Measurements from ENCODE around the gene GSTT2. TPM values are rescaled to one million over a fixed set of nuclear protein-coding genes. Genes with fewer than 3 reads are reported as not detected.
"Not testable (repeated sequence)": the region's sequence is repeated elsewhere in the genome, so short reads cannot be mapped to it uniquely, and the experiment has no call there.

GSTT2 gene
- total and polyA plus RNA-seq, 5 donors from 2014 or later: not detected

DNA sequence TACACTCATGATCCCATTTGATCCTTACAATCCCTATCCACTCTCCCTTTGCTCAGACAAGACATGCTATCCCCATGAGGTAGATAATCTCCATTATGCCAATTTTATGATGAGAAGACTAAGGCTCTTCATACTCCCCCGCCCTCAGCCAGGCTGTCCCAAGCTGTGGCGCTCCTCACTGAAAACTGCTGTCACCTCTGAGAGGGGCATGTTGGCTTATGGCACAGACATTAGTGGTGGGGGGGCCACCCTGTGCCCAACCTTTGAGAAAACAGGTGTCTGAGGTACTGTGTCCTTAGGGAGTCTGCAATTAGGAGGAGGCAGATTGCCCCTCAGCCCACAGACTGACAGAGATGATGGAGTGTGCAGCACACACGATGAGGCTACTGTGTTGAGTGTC is 10.9 kb upstream of the GSTT2 start:
- peaks cover 6% of the 10 kb centered on the region for H3K4me1 ChIP-seq (ENCODE audit: control insufficient read depth, insufficient read depth, low read length, poor library complexity, severe bottlenecking)
- Mint-ChIP-seq H3K4me1 (peaks cover 6 to 30% (median 17%) of the 10 kb centered on the region in 4 donors), H3K36me3 (peaks cover 10% of the 10 kb centered on the region), H3K4me3 (peak overlapping the region; percentile 44 to 85 (median 72)), H3K27ac (no peak overlapping the region), H3K9me3 (peaks cover 0 to 2% (median 0%) of the 10 kb centered on the region in 7 donors), H3K27me3 (no peaks in the 10 kb centered on the region)
- DNase-seq (no peak), ATAC-seq (ENCODE audit: low read depth in 2 of 2) (no peak)
- H3K9me3 ChIP-seq (ENCODE audit: control insufficient read depth in 2 of 2, low read length in 2 of 2): no peaks in the 10 kb centered on the region
- peaks cover 21% of the 10 kb centered on the region for H3K36me3 ChIP-seq (ENCODE audit: control insufficient read depth, insufficient read depth, low read length)
- no peak overlapping the region for H3K4me3 ChIP-seq (ENCODE audit: low read depth, low read length)
- H3K27me3 ChIP-seq (ENCODE audit: control insufficient read depth, insufficient read depth, low read length): no peaks in the 10 kb centered on the region
- H3K27ac ChIP-seq (ENCODE audit: insufficient read depth, low read length, poor library complexity, severe bottlenecking): no peak overlapping the region

DNA sequence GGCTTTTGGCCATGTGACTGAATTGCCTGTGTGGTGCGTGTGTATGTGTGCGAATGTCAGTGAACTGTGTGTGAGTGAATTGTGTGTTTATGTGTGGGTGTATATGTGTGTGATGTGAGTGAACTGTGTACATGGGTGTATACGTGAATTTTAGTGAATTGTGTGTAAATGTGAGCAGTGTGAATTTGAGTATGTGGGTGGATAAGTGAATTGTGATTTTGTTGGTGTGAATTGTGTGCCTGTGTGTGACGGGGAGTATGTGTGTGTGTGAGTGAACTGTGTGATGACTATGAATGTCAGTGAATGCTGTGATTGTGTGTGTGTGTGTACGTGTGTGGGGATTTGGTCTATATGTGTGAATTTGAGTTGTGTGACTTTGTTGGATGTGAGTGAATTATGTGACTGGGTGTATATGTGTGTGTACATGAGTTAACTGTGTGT is 9.7 kb upstream of the GSTT2 start:
- H3K9me3 ChIP-seq (ENCODE audit: control insufficient read depth in 2 of 2, low read length in 2 of 2): no peaks in the 10 kb centered on the region
- Mint-ChIP-seq H3K36me3 (peaks cover 10% of the 10 kb centered on the region), H3K4me1 (peaks cover 6 to 30% (median 17%) of the 10 kb centered on the region in 4 donors), H3K4me3 (peak overlapping the region in 2 of 4 donors; percentile 47 to 66), H3K27me3 (no peaks in the 10 kb centered on the region), H3K9me3 (peaks cover 0 to 2% (median 0%) of the 10 kb centered on the region in 7 donors), H3K27ac (peak overlapping the region in 1 of 3 donors; percentile 5)
- H3K4me3 ChIP-seq (ENCODE audit: low read depth, low read length): no peak overlapping the region
- no peaks in the 10 kb centered on the region for H3K27me3 ChIP-seq (ENCODE audit: control insufficient read depth, insufficient read depth, low read length)
- ATAC-seq (ENCODE audit: low read depth in 2 of 2): no peak
- no peak overlapping the region for H3K27ac ChIP-seq (ENCODE audit: insufficient read depth, low read length, poor library complexity, severe bottlenecking)
- DNase-seq: no peak
- peaks cover 21% of the 10 kb centered on the region for H3K36me3 ChIP-seq (ENCODE audit: control insufficient read depth, insufficient read depth, low read length)
- H3K4me1 ChIP-seq (ENCODE audit: control insufficient read depth, insufficient read depth, low read length, poor library complexity, severe bottlenecking): peaks cover 6% of the 10 kb centered on the region

DNA sequence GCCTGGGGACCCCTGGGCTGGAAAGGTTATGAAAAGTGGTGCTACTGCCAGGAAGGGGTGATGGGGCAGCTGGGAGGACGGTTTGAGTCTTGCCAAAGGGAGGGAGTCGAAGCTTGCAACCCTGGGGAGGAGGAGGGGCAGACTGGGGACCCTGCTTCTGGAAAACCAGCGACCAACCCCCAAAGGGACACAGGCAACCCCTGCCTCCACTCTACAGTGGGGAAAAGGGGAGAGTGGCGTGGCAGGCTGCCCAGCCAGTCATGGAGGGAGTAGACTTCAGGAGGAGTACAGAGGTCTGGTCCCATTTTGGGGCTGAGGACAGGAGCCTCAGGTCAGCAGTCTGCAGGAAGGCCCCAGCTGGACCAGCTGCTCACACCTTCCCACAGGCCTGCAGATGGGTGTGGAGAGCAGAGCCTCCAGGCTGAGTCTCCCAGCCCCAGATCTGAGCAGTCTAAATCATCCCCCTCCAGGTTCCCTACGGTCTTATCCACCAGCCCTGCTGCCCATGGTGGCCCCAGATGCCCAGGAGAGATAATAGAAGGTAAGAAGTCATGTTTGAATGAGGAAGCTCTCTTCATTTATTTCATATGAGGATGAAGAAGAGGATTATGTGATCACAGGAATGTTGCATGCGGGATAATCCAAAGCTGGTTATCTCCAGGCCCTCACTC is 9.0 kb upstream of the GSTT2 start:
- no peaks in the 10 kb centered on the region for H3K9me3 ChIP-seq (ENCODE audit: control insufficient read depth in 2 of 2, low read length in 2 of 2)
- peaks cover 6 to 30% (median 17%) of the 10 kb centered on the region in 4 donors for H3K4me1 Mint-ChIP-seq
- peaks cover 0 to 2% (median 0%) of the 10 kb centered on the region in 7 donors for H3K9me3 Mint-ChIP-seq
- no peaks in the 10 kb centered on the region for H3K27me3 Mint-ChIP-seq
- peaks cover 6% of the 10 kb centered on the region for H3K4me1 ChIP-seq (ENCODE audit: control insufficient read depth, insufficient read depth, low read length, poor library complexity, severe bottlenecking)
- peak overlapping the region; percentile 29 to 69 (median 61) for H3K4me3 Mint-ChIP-seq
- H3K27me3 ChIP-seq (ENCODE audit: control insufficient read depth, insufficient read depth, low read length): no peaks in the 10 kb centered on the region
- H3K27ac Mint-ChIP-seq: peak overlapping the region in 1 of 3 donors; percentile 35
- H3K36me3 Mint-ChIP-seq: peaks cover 10% of the 10 kb centered on the region
- ATAC-seq (ENCODE audit: low read depth in 2 of 2) (no peak), DNase-seq (no peak)
- peaks cover 21% of the 10 kb centered on the region for H3K36me3 ChIP-seq (ENCODE audit: control insufficient read depth, insufficient read depth, low read length)
- no peak overlapping the region for H3K27ac ChIP-seq (ENCODE audit: insufficient read depth, low read length, poor library complexity, severe bottlenecking)
- H3K4me3 ChIP-seq (ENCODE audit: low read depth, low read length): no peak overlapping the region

DNA sequence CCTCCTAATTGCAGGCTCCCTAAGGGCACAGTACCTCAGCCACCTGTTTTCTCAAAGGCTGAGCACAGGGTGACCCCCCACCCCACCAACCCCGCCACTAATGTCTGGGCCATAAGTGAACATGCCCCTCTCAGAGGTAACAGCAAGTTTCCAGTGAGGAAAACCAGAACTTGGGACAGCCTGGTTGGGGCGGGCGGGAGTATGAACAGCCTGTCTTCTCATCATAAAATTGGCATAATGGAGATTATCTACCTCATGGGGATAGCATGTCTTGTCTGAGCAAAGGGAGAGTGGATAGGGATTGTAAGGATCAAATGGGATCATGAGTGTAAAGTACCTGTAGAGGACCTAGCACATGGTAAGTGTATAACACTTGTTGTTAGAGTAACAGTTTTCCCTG is 8.0 kb upstream of the GSTT2 start:
- Mint-ChIP-seq H3K27ac (peak overlapping the region in 1 of 3 donors; percentile 35), H3K4me1 (peaks cover 6 to 30% (median 17%) of the 10 kb centered on the region in 4 donors), H3K4me3 (peak overlapping the region in 3 of 4 donors; percentile 66 to 73 (median 69))
- not testable (repeated sequence) for H3K27me3 ChIP-seq (ENCODE audit: control insufficient read depth, insufficient read depth, low read length); H3K27me3 Mint-ChIP-seq; H3K9me3 Mint-ChIP-seq; H3K4me3 ChIP-seq (ENCODE audit: low read depth, low read length); H3K4me1 ChIP-seq (ENCODE audit: control insufficient read depth, insufficient read depth, low read length, poor library complexity, severe bottlenecking); H3K9me3 ChIP-seq (ENCODE audit: control insufficient read depth in 2 of 2, low read length in 2 of 2); DNase-seq; H3K36me3 Mint-ChIP-seq; H3K27ac ChIP-seq (ENCODE audit: insufficient read depth, low read length, poor library complexity, severe bottlenecking); ATAC-seq (ENCODE audit: low read depth in 2 of 2)
- H3K36me3 ChIP-seq (ENCODE audit: control insufficient read depth, insufficient read depth, low read length): peaks cover 21% of the 10 kb centered on the region

DNA sequence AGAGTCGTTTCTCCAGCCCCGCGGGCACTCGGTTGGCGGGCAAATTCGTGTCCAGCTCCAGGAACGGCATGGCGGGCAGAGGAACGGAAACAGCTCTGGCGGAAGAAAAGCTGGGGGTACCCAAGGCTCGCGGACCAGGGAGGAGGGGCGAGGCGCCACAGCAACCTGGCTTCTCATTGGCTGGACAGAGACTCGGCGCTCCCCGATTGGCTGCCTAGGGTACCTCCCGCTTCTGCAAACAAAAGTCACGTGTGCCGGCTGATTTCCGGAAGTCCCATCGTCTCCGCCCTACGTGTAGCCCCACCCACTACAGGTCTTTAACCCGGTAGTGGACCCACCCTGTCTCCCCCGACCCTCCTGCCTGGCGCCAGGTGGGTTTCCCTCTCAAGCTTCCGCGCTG is 5.6 kb upstream of the GSTT2 start, which contains the start of gene DDT:
TSS of gene DDT (minus strand) at position 97 of the 400 bp plus-strand sequence. CDS start at position 70, 27 bp downstream.
- H3K27me3 Mint-ChIP-seq; DNase-seq; H3K27ac ChIP-seq (ENCODE audit: insufficient read depth, low read length, poor library complexity, severe bottlenecking); H3K27me3 ChIP-seq (ENCODE audit: control insufficient read depth, insufficient read depth, low read length); H3K4me3 ChIP-seq (ENCODE audit: low read depth, low read length); H3K27ac Mint-ChIP-seq; H3K9me3 Mint-ChIP-seq; H3K4me1 ChIP-seq (ENCODE audit: control insufficient read depth, insufficient read depth, low read length, poor library complexity, severe bottlenecking); H3K36me3 Mint-ChIP-seq; H3K4me3 Mint-ChIP-seq; H3K9me3 ChIP-seq (ENCODE audit: control insufficient read depth in 2 of 2, low read length in 2 of 2): not testable (repeated sequence)
- peak; percentile 95 to 97 for ATAC-seq (ENCODE audit: low read depth in 2 of 2)
- H3K36me3 ChIP-seq (ENCODE audit: control insufficient read depth, insufficient read depth, low read length): peaks cover 21% of the 10 kb centered on the region
- peaks cover 6 to 26% (median 15%) of the 10 kb centered on the region in 4 donors for H3K4me1 Mint-ChIP-seq

- H3K27me3 ChIP-seq (ENCODE audit: control insufficient read depth, insufficient read depth, low read length); H3K36me3 Mint-ChIP-seq; H3K27ac ChIP-seq (ENCODE audit: insufficient read depth, low read length, poor library complexity, severe bottlenecking); H3K4me3 ChIP-seq (ENCODE audit: low read depth, low read length); H3K27ac Mint-ChIP-seq; H3K4me3 Mint-ChIP-seq; H3K27me3 Mint-ChIP-seq; H3K9me3 Mint-ChIP-seq; H3K4me1 ChIP-seq (ENCODE audit: control insufficient read depth, insufficient read depth, low read length, poor library complexity, severe bottlenecking); DNase-seq; H3K9me3 ChIP-seq (ENCODE audit: control insufficient read depth in 2 of 2, low read length in 2 of 2): not testable (repeated sequence)
- peaks cover 6 to 20% (median 13%) of the 10 kb centered on the region in 4 donors for H3K4me1 Mint-ChIP-seq
- peak in 1 of 2 donors; percentile 24 for ATAC-seq (ENCODE audit: low read depth in 2 of 2)
- peaks cover 19% of the 10 kb centered on the region for H3K36me3 ChIP-seq (ENCODE audit: control insufficient read depth, insufficient read depth, low read length)
Observed at GRCh38 chr22:23974836-23975352, 5.0 kb upstream of the GSTT2 start.

GRCh38 chr22:23977304-23977703 is 2.6 kb upstream of the GSTT2 start:
- not testable (repeated sequence) for H3K9me3 Mint-ChIP-seq; H3K9me3 ChIP-seq (ENCODE audit: control insufficient read depth in 2 of 2, low read length in 2 of 2); H3K4me1 ChIP-seq (ENCODE audit: control insufficient read depth, insufficient read depth, low read length, poor library complexity, severe bottlenecking); H3K36me3 Mint-ChIP-seq; H3K4me3 ChIP-seq (ENCODE audit: low read depth, low read length); H3K4me3 Mint-ChIP-seq; H3K27ac Mint-ChIP-seq; H3K27ac ChIP-seq (ENCODE audit: insufficient read depth, low read length, poor library complexity, severe bottlenecking); H3K27me3 ChIP-seq (ENCODE audit: control insufficient read depth, insufficient read depth, low read length); DNase-seq; H3K36me3 ChIP-seq (ENCODE audit: control insufficient read depth, insufficient read depth, low read length); H3K4me1 Mint-ChIP-seq; ATAC-seq (ENCODE audit: low read depth in 2 of 2); H3K27me3 Mint-ChIP-seq

GRCh38 chr22:23980567-23980966 is 633 bp downstream of the GSTT2 start:
- H3K9me3 Mint-ChIP-seq; H3K27me3 Mint-ChIP-seq; H3K9me3 ChIP-seq (ENCODE audit: control insufficient read depth in 2 of 2, low read length in 2 of 2); ATAC-seq (ENCODE audit: low read depth in 2 of 2); H3K36me3 Mint-ChIP-seq; H3K4me1 Mint-ChIP-seq; DNase-seq; H3K27me3 ChIP-seq (ENCODE audit: control insufficient read depth, insufficient read depth, low read length); H3K36me3 ChIP-seq (ENCODE audit: control insufficient read depth, insufficient read depth, low read length); H3K4me3 Mint-ChIP-seq; H3K27ac ChIP-seq (ENCODE audit: insufficient read depth, low read length, poor library complexity, severe bottlenecking); H3K4me3 ChIP-seq (ENCODE audit: low read depth, low read length); H3K4me1 ChIP-seq (ENCODE audit: control insufficient read depth, insufficient read depth, low read length, poor library complexity, severe bottlenecking): not testable (repeated sequence)
- peak overlapping the region in 1 of 3 donors; percentile 38 for H3K27ac Mint-ChIP-seq
